Measurements from ENCODE around the gene SPATC1L.
"Not testable (repeated sequence)": the region's sequence is repeated elsewhere in the genome, so short reads cannot be mapped to it uniquely, and the experiment has no call there.

The SPATC1L gene

GRCh38 chr21:46199436-46200373 lies 15.4 kb upstream of the SPATC1L start:
- DNase-seq, result no peak

- no peak for DNase-seq
These were observed 12.5 kb upstream of the SPATC1L start for GRCh38 chr21:46196733-46197132.

DNA sequence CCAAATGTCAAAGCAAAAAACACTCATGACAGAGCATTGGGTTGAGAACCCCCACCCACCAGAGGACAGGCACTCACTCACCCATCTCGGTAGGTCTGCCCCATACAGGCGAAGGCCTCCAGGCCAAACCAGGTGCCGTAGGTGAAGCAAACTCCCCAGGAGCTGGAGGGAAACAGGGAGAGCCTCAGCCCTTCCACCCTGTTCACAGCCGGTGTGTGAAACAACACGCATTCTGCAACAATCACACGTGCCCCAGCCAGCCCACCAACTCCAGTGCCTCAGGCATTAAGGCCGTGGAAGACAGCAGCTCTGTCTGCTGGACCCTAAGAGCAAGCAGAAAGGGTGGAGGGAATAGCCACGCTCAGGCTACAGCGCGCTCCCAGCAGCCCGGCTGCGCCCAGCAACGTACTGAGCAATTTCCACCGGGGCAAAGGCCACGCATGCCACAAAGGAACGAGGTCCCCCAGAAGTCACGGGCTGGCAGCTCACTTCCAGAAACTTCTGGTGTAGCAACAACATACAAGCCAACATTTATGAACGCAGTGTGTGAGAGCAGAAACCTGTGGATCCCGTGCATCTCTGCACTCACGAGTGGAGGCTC lies 11.4 kb upstream of the SPATC1L start:
- no peak for DNase-seq

DNA sequence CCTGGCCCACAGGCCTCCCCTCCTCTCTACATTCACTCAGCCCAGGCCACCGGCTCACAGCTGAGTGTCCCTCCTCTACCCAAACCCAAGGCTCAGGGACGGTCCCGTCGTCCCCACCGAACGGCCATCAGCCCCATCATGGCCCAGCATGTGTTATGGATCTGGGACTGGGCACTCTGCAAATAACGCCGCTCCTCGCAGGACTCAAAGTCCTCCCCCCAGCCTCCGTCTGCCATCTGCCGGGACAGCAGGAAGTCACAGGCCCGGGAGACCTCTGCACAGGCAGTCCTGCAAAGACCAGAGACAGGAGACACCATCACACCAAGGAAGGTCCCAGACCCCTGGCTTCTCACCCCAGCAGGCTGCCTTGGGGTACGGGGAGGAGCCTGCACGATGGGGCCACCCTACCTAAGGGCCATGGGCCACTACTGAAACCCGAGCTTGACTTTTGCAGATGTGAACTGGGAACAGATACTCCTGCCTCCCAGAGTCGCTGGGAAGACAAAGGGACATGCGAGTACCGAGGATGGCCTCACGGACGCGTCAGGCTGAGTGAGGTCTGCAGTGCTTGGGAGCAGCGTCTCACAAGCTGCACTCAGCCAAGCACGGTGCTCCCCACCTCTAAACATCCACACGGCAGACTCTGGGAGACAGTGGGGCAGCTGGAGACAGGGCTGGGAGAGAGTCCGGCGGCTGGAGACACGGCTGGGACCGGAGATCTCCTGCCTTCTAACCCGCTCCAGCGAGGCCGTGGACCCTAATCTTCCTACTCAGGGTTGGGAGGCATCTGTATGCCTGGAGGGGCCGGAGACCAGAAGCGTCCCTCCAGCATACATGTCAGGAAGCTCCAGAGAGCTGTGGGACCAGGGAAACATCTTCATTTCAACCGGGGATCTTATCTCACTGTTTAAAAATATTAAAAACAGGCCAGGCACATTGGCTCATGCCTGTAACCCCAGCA lies 10.4 kb upstream of the SPATC1L start:
- DNase-seq, result no peak

- no peak for DNase-seq
These were observed 9.6 kb upstream of the SPATC1L start for GRCh38 chr21:46193829-46194373.

- no peak for DNase-seq
These were observed 7.7 kb upstream of the SPATC1L start for GRCh38 chr21:46191686-46192575.

- peak; percentile 63 for DNase-seq
These were observed 7.0 kb upstream of the SPATC1L start for GRCh38 chr21:46191257-46191685.

- no peak for DNase-seq
These were observed 6.4 kb upstream of the SPATC1L start for GRCh38 chr21:46190491-46191131.

GRCh38 chr21:46189959-46190490 lies 5.8 kb upstream of the SPATC1L start:
- no peak for DNase-seq

DNA sequence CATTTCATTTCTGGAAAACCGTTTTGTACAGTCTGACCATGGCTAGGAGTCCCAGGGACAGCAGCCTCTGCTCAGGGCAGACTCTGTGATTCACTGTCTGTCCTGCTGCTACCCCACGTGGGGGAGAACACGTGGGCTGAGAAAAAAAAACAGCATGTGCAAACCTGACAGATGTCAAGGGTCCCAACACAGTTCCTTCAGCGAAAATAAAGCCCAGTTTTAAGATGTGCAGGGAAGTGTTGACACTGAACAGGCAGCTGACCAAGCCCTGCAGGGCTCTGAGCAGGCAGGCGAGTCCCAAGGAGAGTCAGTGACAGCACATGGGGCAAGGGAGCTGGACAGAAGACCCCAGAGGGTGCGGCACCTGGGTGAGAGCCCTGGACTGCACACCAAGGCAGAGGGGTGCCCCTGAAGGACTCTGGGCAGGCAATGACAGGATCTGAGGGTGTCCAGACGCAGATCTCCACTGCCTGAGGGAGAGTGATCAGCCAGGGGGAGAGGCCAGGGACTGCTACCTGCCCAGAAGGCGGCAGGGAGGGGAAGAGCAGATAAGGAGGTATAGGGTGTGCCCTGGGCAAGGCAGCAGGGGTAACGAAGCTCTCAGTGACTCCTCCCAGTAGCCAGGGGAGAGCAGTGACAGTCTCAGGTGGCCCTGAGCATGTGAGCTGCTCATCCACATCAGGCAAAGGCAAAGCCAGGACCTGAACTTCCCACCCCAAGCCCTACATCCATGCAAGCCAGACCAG lies 5.1 kb upstream of the SPATC1L start:
- DNase-seq, result peak; percentile 51

- peak; percentile 78 for DNase-seq
These were observed 4.3 kb upstream of the SPATC1L start for GRCh38 chr21:46188226-46189212.

- no peak for DNase-seq
These were observed 3.6 kb upstream of the SPATC1L start for GRCh38 chr21:46187814-46188213.

GRCh38 chr21:46187261-46187660 lies 3.0 kb upstream of the SPATC1L start:
- DNase-seq, result no peak

DNA sequence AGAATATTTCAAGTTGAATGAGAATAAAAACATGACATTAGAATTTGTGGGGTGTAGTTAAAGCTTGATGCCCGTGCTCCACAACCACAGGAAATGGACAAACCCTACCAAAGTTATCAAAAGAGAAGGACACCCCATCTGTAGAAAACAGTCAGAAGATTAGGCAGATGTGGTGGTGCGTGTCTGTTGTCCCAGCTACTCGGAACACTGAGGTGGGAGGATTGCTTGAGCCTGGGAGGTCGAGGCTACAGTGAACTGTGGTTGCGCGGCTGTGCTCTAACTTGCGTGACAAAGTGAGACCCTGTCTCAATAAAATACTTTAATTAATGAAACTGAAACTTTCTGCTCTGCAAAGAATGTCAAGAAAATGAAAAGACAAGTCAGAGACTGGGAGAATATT lies 1.5 kb upstream of the SPATC1L start:
- DNase-seq, result no peak

DNA sequence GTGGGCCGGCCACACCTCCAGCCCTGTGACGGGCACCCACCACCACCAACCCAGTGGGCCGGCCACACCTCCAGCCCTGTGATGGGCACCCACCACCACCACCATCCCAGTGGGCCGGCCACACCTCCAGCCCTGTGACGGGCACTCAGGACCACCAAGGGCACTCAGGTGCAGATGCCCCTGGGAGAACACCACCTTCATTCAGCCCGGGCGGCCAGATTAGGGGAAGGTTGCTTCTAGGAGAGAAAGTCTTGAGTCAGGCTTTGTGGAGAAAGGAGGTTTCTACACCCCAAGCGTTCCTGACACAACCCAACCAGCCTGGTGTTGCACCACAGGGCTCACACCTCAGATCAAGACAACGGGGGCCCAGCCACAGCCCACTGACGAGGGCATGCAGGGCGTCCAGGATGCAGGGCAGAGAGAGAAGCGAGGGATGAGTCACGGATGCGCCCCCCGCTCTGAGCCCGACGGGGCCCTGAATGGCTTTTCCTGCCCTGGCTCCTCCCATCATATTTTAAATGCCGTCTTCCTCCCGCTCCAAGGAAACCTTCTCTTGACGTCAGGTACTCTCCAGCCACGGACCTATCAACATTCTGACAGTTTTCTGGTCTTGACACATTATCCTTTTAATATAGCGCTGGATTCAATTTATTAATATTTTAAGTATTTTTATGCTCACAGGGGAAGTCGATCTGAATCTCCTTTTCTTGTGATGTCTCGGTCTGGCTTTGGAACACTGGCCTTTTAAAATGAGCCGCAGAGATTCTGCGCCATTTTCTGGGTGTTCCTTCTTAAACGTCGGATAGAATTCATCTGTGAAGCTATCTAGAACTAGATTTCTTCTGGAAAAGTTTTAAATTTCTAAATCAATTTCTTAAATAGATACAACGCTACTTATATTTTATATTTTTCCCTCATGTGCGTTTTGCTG lies 631 bp upstream of the SPATC1L start:
- peak; percentile 82 for DNase-seq

- DNase-seq, result not testable (repeated sequence)
These were observed 836 bp downstream of the SPATC1L start for GRCh38 chr21:46183337-46183909.
